WTC11 (cell line): ENCODE measurements around the gene BMPR1B.
"Not testable (repeated sequence)": the region's sequence is repeated elsewhere in the genome, so short reads cannot be mapped to it uniquely, and the experiment has no call there.

Source experiments
- AFF4 ChIP-seq: sonication (generic); formaldehyde crosslinking; IDR thresholded peaks from 2 replicates; pipeline ENCODE4 v1.8.1; 2023; ENCODE audit warnings: mild to moderate bottlenecking, missing genetic modification reagents, borderline replicate concordance
- ATF3 ChIP-seq: sonication (generic); formaldehyde crosslinking; conservative IDR thresholded peaks from 2 replicates; pipeline ENCODE4 v1.8.1; 2022; ENCODE audit warnings: mild to moderate bottlenecking, missing genetic modification reagents
- FOXP4 ChIP-seq: sonication (generic); formaldehyde crosslinking; IDR thresholded peaks from 2 replicates; pipeline ENCODE4 v1.8.0; 2022; ENCODE audit warnings: mild to moderate bottlenecking, missing genetic modification reagents
- JUN ChIP-seq: sonication (generic); formaldehyde crosslinking; IDR thresholded peaks from 2 replicates; pipeline ENCODE4 v1.8.0; 2023; ENCODE audit warnings: mild to moderate bottlenecking, missing genetic modification reagents
- MAX ChIP-seq: sonication (generic); formaldehyde crosslinking; IDR thresholded peaks from 2 replicates; pipeline ENCODE4 v1.8.0; 2022; ENCODE audit warnings: mild to moderate bottlenecking, missing genetic modification reagents
- NFYB ChIP-seq: sonication (generic); formaldehyde crosslinking; conservative IDR thresholded peaks from 2 replicates; pipeline ENCODE4 v1.8.0; 2022; ENCODE audit warnings: low read depth, missing genetic modification reagents
- PRDM15 ChIP-seq: sonication (generic); formaldehyde crosslinking; IDR thresholded peaks from 2 replicates; pipeline ENCODE4 v1.8.0; 2022; ENCODE audit warnings: missing genetic modification reagents
- ZNF121 ChIP-seq: sonication (generic); formaldehyde crosslinking; IDR thresholded peaks from 2 replicates; pipeline ENCODE4 v1.8.0; 2023; ENCODE audit warnings: missing genetic modification reagents
- ZNF219 ChIP-seq: sonication (generic); formaldehyde crosslinking; IDR thresholded peaks from 2 replicates; pipeline ENCODE4 v1.8.0; 2023; ENCODE audit warnings: missing genetic modification reagents, mild to moderate bottlenecking, borderline replicate concordance
- TF ChIP-seq, protein P1 (sequence below): fragments of 200-600 bp; IDR thresholded peaks from 2 replicates; pipeline ENCODE4 v1.8.0; 2022; ENCODE audit warnings: antibody characterized with exemption
- TF ChIP-seq, protein P2 (sequence below): sonication (generic); formaldehyde crosslinking; IDR thresholded peaks from 2 replicates; pipeline ENCODE4 v1.8.1; 2023; ENCODE audit warnings: mild to moderate bottlenecking, missing genetic modification reagents, moderate library complexity
- TF ChIP-seq, protein P3 (sequence below): sonication (generic); formaldehyde crosslinking; IDR thresholded peaks from 2 replicates; pipeline ENCODE4 v1.8.1; 2023; ENCODE audit warnings: mild to moderate bottlenecking, moderate library complexity, missing genetic modification reagents
- TF ChIP-seq, protein P4 (sequence below): sonication (generic); formaldehyde crosslinking; IDR thresholded peaks from 2 replicates; pipeline ENCODE4 v1.8.1; 2022; ENCODE audit warnings: mild to moderate bottlenecking, moderate library complexity, missing genetic modification reagents
- TF ChIP-seq, protein P5 (sequence below): sonication (generic); formaldehyde crosslinking; IDR thresholded peaks from 2 replicates; pipeline ENCODE4 v1.8.1; 2023; ENCODE audit warnings: mild to moderate bottlenecking, missing genetic modification reagents

DNA sequence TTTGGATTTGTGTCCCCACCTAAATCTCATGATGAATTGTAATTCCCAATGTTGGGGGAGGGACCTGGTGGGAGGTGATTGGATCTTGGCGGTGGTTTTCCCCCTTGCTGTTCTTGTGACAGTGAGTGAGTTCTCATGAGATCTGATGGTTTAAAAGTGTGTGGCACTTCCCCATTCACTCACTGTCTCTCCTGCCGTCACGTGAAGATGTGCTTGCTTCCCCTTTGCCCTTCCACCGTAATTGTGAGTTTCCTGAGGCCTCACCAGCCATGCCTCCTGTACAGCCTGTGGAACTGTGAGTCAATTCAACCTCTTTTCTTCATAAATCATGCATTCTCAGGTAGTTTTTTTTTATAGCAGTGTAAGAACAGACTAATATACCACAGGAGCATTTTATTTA is 304.0 kb downstream of the BMPR1B start:
- TF ChIP-seq JUN (CRISPR knock-in tag); NFYB; FOXP4 (CRISPR knock-in tag); MAX; ZNF219 (CRISPR knock-in tag); PRDM15 (CRISPR knock-in tag); ATF3 (CRISPR knock-in tag); ZNF121 (CRISPR knock-in tag); AFF4 (CRISPR knock-in tag): not testable (repeated sequence)
- TF ChIP-seq, protein P1, sequence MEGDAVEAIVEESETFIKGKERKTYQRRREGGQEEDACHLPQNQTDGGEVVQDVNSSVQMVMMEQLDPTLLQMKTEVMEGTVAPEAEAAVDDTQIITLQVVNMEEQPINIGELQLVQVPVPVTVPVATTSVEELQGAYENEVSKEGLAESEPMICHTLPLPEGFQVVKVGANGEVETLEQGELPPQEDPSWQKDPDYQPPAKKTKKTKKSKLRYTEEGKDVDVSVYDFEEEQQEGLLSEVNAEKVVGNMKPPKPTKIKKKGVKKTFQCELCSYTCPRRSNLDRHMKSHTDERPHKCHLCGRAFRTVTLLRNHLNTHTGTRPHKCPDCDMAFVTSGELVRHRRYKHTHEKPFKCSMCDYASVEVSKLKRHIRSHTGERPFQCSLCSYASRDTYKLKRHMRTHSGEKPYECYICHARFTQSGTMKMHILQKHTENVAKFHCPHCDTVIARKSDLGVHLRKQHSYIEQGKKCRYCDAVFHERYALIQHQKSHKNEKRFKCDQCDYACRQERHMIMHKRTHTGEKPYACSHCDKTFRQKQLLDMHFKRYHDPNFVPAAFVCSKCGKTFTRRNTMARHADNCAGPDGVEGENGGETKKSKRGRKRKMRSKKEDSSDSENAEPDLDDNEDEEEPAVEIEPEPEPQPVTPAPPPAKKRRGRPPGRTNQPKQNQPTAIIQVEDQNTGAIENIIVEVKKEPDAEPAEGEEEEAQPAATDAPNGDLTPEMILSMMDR, result not testable (repeated sequence)
- TF ChIP-seq, protein P2, sequence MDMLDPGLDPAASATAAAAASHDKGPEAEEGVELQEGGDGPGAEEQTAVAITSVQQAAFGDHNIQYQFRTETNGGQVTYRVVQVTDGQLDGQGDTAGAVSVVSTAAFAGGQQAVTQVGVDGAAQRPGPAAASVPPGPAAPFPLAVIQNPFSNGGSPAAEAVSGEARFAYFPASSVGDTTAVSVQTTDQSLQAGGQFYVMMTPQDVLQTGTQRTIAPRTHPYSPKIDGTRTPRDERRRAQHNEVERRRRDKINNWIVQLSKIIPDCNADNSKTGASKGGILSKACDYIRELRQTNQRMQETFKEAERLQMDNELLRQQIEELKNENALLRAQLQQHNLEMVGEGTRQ (CRISPR knock-in tag), result not testable (repeated sequence)
- TF ChIP-seq, protein P3, sequence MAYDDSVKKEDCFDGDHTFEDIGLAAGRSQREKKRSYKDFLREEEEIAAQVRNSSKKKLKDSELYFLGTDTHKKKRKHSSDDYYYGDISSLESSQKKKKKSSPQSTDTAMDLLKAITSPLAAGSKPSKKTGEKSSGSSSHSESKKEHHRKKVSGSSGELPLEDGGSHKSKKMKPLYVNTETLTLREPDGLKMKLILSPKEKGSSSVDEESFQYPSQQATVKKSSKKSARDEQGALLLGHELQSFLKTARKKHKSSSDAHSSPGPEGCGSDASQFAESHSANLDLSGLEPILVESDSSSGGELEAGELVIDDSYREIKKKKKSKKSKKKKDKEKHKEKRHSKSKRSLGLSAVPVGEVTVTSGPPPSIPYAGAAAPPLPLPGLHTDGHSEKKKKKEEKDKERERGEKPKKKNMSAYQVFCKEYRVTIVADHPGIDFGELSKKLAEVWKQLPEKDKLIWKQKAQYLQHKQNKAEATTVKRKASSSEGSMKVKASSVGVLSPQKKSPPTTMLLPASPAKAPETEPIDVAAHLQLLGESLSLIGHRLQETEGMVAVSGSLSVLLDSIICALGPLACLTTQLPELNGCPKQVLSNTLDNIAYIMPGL (CRISPR knock-in tag), result not testable (repeated sequence)
- TF ChIP-seq, protein P4, sequence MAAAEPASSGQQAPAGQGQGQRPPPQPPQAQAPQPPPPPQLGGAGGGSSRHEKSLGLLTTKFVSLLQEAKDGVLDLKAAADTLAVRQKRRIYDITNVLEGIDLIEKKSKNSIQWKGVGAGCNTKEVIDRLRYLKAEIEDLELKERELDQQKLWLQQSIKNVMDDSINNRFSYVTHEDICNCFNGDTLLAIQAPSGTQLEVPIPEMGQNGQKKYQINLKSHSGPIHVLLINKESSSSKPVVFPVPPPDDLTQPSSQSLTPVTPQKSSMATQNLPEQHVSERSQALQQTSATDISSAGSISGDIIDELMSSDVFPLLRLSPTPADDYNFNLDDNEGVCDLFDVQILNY (CRISPR knock-in tag), result not testable (repeated sequence)
- TF ChIP-seq, protein P5, sequence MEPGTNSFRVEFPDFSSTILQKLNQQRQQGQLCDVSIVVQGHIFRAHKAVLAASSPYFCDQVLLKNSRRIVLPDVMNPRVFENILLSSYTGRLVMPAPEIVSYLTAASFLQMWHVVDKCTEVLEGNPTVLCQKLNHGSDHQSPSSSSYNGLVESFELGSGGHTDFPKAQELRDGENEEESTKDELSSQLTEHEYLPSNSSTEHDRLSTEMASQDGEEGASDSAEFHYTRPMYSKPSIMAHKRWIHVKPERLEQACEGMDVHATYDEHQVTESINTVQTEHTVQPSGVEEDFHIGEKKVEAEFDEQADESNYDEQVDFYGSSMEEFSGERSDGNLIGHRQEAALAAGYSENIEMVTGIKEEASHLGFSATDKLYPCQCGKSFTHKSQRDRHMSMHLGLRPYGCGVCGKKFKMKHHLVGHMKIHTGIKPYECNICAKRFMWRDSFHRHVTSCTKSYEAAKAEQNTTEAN (CRISPR knock-in tag), result not testable (repeated sequence)
